ENCODE measurements around the gene ATMIN. TPM values are rescaled to one million over a fixed set of nuclear protein-coding genes. Genes with fewer than 3 reads are reported as not detected.

ATMIN gene
- total RNA-seq, 5 donors from 2014 or later (not counting 1 experiment from before 2014, with no cell fraction given), result 30.2 to 36.2 (median 31.8) TPM

DNA sequence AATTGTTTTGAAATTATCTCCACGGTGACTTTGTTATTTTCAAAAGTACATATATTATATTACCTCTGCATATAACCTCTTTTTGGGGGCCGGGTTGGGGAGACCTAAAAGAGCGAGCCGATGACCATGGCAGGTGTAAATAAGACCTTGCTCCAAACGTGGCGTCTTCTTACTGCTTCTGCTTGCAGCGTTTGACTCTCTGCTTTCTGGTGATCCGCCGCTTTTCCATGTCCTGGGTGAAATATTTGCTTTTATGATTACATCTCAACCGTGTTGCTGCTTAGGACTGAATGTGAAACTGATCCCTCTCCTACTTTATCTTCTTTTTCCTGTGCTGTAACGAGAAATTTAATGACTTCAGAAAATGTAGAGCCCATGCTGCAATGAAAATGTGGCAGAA is 18.1 kb downstream of the ATMIN start:
- no peaks in the 10 kb centered on the region for H3K27me3 ChIP-seq (replicated peaks in 1 of 2; ENCODE audit: control insufficient read depth in 2 of 2, extremely low read depth in 1 of 2, insufficient read depth in 2 of 2, low read length in 1 of 2)
- no peaks in the 10 kb centered on the region for H3K4me1 Mint-ChIP-seq
- no peaks in the 10 kb centered on the region for H3K36me3 ChIP-seq (ENCODE audit: control insufficient read depth in 2 of 2, extremely low read depth in 1 of 2, insufficient read depth in 1 of 2, low read length in 1 of 2)
- 90% methylated on average over 6 of the region's 11 CpGs for WGBS (ENCODE audit: insufficient coverage)
- H3K9me3 Mint-ChIP-seq, result peaks cover 12 to 18% (median 15%) of the 10 kb centered on the region in 3 donors
- no peaks in the 10 kb centered on the region for H3K4me1 ChIP-seq (ENCODE audit: control insufficient read depth in 1 of 2, extremely low read depth in 1 of 2, insufficient read depth in 2 of 2, low read length in 2 of 2)
- no peak overlapping the region for H3K4me3 ChIP-seq (ENCODE audit: control insufficient read depth in 1 of 2, extremely low read depth in 1 of 2, low read length in 1 of 2)
- ChIA-PET POLR2A (no interaction called here), CTCF (no interaction called here)
- ATAC-seq (replicated peaks in 1 of 4) (no peak), DNase-seq (no peak)
- H3K27ac Mint-ChIP-seq, result no peak overlapping the region
- peaks cover 0 to 3% of the 10 kb centered on the region in 2 donors for H3K27me3 Mint-ChIP-seq
- H3K36me3 Mint-ChIP-seq, result peaks cover 11% of the 10 kb centered on the region
- H3K27ac ChIP-seq (ENCODE audit: low read length), result no peak overlapping the region
- H3K9me3 ChIP-seq, result peaks cover 2% of the 10 kb centered on the region
- no peak overlapping the region for H3K4me3 Mint-ChIP-seq

DNA sequence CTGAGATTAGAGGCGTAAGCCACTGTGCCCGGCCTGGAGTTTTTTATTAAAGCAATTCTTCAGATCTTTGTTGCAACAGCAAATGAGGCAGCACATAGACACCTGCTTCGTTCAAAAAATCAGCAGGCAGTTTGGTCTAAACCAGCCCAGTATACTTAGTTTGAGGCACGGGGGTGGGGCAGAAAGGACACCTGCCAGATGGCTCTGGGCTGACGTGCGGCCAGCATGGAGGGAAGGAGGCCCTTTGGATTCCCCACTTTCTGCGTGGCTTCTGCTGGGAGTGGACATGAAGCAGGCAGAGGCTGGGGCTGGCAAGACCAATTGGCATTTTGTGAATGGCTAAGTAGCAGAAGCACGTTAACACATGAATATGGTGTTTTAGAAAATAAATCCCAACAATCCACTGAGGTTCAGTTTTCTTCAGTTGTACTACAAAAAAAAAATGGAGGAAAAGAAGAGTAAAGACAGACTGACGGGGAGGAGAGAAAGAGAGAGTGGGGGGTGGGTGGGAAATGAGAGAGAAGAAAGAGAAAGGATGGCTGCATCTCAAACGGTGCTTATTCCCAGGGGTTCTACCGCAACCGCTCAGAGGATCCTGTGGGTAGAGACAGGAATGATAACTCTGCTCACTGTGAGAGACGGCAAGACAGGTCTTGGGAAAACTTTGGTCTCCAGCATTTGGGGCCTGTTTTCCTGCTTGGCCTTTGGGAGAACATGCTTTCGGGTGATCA is 25.1 kb downstream of the ATMIN start:
- DNase-seq (no peak), ATAC-seq (replicated peaks in 1 of 4) (no peak)
- Mint-ChIP-seq H3K4me3 (no peak overlapping the region), H3K36me3 (no peaks in the 10 kb centered on the region), H3K27me3 (no peaks in the 10 kb centered on the region), H3K9me3 (no peaks in the 10 kb centered on the region), H3K4me1 (no peaks in the 10 kb centered on the region), H3K27ac (no peak overlapping the region)
- no peaks in the 10 kb centered on the region for H3K9me3 ChIP-seq
- no peak overlapping the region for H3K27ac ChIP-seq (ENCODE audit: low read length)
- H3K4me3 ChIP-seq (ENCODE audit: control insufficient read depth in 1 of 2, extremely low read depth in 1 of 2, low read length in 1 of 2), result no peak overlapping the region
- H3K4me1 ChIP-seq (ENCODE audit: control insufficient read depth in 1 of 2, extremely low read depth in 1 of 2, insufficient read depth in 2 of 2, low read length in 2 of 2), result no peaks in the 10 kb centered on the region
- ChIA-PET CTCF (no interaction called here), POLR2A (no interaction called here)
- no peaks in the 10 kb centered on the region for H3K27me3 ChIP-seq (replicated peaks in 1 of 2; ENCODE audit: control insufficient read depth in 2 of 2, extremely low read depth in 1 of 2, insufficient read depth in 2 of 2, low read length in 1 of 2)
- WGBS (ENCODE audit: insufficient coverage), result 88% methylated on average over 13 of the region's 14 CpGs
- H3K36me3 ChIP-seq (ENCODE audit: control insufficient read depth in 2 of 2, extremely low read depth in 1 of 2, insufficient read depth in 1 of 2, low read length in 1 of 2), result no peaks in the 10 kb centered on the region

DNA sequence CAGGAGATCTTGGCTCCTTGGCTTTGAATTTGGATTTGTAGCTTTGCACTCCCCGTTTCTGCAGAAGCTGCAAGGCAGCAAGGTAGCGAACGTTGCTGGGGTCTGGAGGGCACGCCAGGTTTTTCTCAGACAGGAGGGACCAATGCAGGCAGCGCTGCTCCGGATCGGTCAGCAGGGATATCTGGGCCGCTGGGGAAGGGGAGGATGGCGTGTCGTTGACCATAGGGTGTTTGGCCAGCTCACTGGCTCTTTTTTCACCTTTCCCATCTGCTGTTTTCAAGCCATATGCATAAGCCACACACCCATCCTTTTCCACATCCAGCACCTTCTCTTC is 25.6 kb downstream of the ATMIN start:
- CTCF ChIA-PET, result no interaction called here

GRCh38 chr16:81061871-81062608 is 26.4 kb downstream of the ATMIN start:
- Mint-ChIP-seq H3K4me1 (no peaks in the 10 kb centered on the region), H3K27ac (no peak overlapping the region), H3K27me3 (no peaks in the 10 kb centered on the region), H3K9me3 (no peaks in the 10 kb centered on the region), H3K4me3 (no peak overlapping the region), H3K36me3 (no peaks in the 10 kb centered on the region)
- ATAC-seq (replicated peaks in 1 of 4), result no peak
- WGBS (ENCODE audit: insufficient coverage), result 87% methylated on average over 7 of the region's 10 CpGs
- H3K4me3 ChIP-seq (ENCODE audit: control insufficient read depth in 1 of 2, extremely low read depth in 1 of 2, low read length in 1 of 2), result no peak overlapping the region
- no peaks in the 10 kb centered on the region for H3K4me1 ChIP-seq (ENCODE audit: control insufficient read depth in 1 of 2, extremely low read depth in 1 of 2, insufficient read depth in 2 of 2, low read length in 2 of 2)
- POLR2A ChIA-PET, result no interaction called here
- DNase-seq, result no peak
- no peak overlapping the region for H3K27ac ChIP-seq (ENCODE audit: low read length)
- CTCF ChIA-PET, result no interaction called here
- H3K9me3 ChIP-seq, result no peaks in the 10 kb centered on the region
- no peaks in the 10 kb centered on the region for H3K27me3 ChIP-seq (replicated peaks in 1 of 2; ENCODE audit: control insufficient read depth in 2 of 2, extremely low read depth in 1 of 2, insufficient read depth in 2 of 2, low read length in 1 of 2)
- no peaks in the 10 kb centered on the region for H3K36me3 ChIP-seq (ENCODE audit: control insufficient read depth in 2 of 2, extremely low read depth in 1 of 2, insufficient read depth in 1 of 2, low read length in 1 of 2)

More for the DNA sequence above, 25.6 kb downstream of the ATMIN start:
- no peaks in the 10 kb centered on the region for H3K27me3 ChIP-seq (replicated peaks in 1 of 2; ENCODE audit: control insufficient read depth in 2 of 2, extremely low read depth in 1 of 2, insufficient read depth in 2 of 2, low read length in 1 of 2)
- no peaks in the 10 kb centered on the region for H3K36me3 ChIP-seq (ENCODE audit: control insufficient read depth in 2 of 2, extremely low read depth in 1 of 2, insufficient read depth in 1 of 2, low read length in 1 of 2)
- POLR2A ChIA-PET, result no interaction called here
- no peaks in the 10 kb centered on the region for H3K4me1 ChIP-seq (ENCODE audit: control insufficient read depth in 1 of 2, extremely low read depth in 1 of 2, insufficient read depth in 2 of 2, low read length in 2 of 2)
- no peak overlapping the region for H3K27ac Mint-ChIP-seq
- no peaks in the 10 kb centered on the region for H3K9me3 ChIP-seq
- DNase-seq (no peak), ATAC-seq (replicated peaks in 1 of 4) (no peak)
- H3K4me1 Mint-ChIP-seq, result no peaks in the 10 kb centered on the region
- H3K27ac ChIP-seq (ENCODE audit: low read length), result no peak overlapping the region
- WGBS (ENCODE audit: insufficient coverage), result 89% methylated on average over 4 of the region's 10 CpGs
- no peak overlapping the region for H3K4me3 Mint-ChIP-seq
- H3K4me3 ChIP-seq (ENCODE audit: control insufficient read depth in 1 of 2, extremely low read depth in 1 of 2, low read length in 1 of 2), result no peak overlapping the region
- H3K9me3 Mint-ChIP-seq, result no peaks in the 10 kb centered on the region
- H3K36me3 Mint-ChIP-seq, result no peaks in the 10 kb centered on the region
- H3K27me3 Mint-ChIP-seq, result no peaks in the 10 kb centered on the region

- Mint-ChIP-seq H3K36me3 (no peaks in the 10 kb centered on the region), H3K27ac (no peak overlapping the region), H3K27me3 (peaks cover 0 to 1% of the 10 kb centered on the region in 2 donors), H3K4me1 (no peaks in the 10 kb centered on the region), H3K4me3 (no peak overlapping the region), H3K9me3 (no peaks in the 10 kb centered on the region)
- Histone ChIP-seq H3K4me1 (ENCODE audit: control insufficient read depth in 1 of 2, extremely low read depth in 1 of 2, insufficient read depth in 2 of 2, low read length in 2 of 2) (no peaks in the 10 kb centered on the region), H3K27ac (ENCODE audit: low read length) (no peak overlapping the region), H3K4me3 (ENCODE audit: control insufficient read depth in 1 of 2, extremely low read depth in 1 of 2, low read length in 1 of 2) (no peak overlapping the region), H3K27me3 (replicated peaks in 1 of 2; ENCODE audit: control insufficient read depth in 2 of 2, extremely low read depth in 1 of 2, insufficient read depth in 2 of 2, low read length in 1 of 2) (no peaks in the 10 kb centered on the region), H3K9me3 (no peaks in the 10 kb centered on the region), H3K36me3 (ENCODE audit: control insufficient read depth in 2 of 2, extremely low read depth in 1 of 2, insufficient read depth in 1 of 2, low read length in 1 of 2) (no peaks in the 10 kb centered on the region)
- ATAC-seq (replicated peaks in 1 of 4) (no peak), DNase-seq (peak in 1 of 35 experiments; percentile 14)
- WGBS (ENCODE audit: insufficient coverage), result no CpG with 5 or more reads among the region's 4 CpGs
- ChIA-PET CTCF (interaction anchor here in 1 of 2 donors (1.4 kb wide), 1 partner anchor 10 kb away, joined by 3 read pairs; the partner anchor contains the start of gene C16orf46), POLR2A (no interaction called here)
These were observed 31.0 kb downstream of the ATMIN start for GRCh38 chr16:81066681-81067080.

DNA sequence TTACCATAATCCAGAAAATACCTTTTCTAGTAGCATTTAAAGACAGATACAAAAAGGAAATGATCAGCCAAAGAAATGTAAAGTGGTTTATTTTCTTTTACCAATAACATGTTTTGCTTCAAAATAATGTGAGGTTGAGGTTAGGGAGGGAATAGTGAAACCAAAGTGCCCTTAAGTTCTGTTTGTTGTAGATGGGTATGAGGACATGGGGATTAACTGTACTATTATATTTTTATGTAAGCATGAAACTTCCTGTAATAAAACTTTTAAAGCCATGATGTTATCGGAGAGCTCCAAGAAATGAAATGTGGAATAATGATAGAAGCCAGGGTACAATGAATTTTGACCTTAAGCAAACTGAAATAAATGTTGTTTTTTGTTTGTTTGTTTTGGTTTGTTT is 31.5 kb downstream of the ATMIN start:
- Histone ChIP-seq H3K27me3 (replicated peaks in 1 of 2; ENCODE audit: control insufficient read depth in 2 of 2, extremely low read depth in 1 of 2, insufficient read depth in 2 of 2, low read length in 1 of 2) (no peaks in the 10 kb centered on the region), H3K36me3 (ENCODE audit: control insufficient read depth in 2 of 2, extremely low read depth in 1 of 2, insufficient read depth in 1 of 2, low read length in 1 of 2) (no peaks in the 10 kb centered on the region), H3K4me1 (ENCODE audit: control insufficient read depth in 1 of 2, extremely low read depth in 1 of 2, insufficient read depth in 2 of 2, low read length in 2 of 2) (no peaks in the 10 kb centered on the region), H3K27ac (ENCODE audit: low read length) (no peak overlapping the region), H3K4me3 (ENCODE audit: control insufficient read depth in 1 of 2, extremely low read depth in 1 of 2, low read length in 1 of 2) (no peak overlapping the region), H3K9me3 (no peaks in the 10 kb centered on the region)
- no peak for DNase-seq
- Mint-ChIP-seq H3K36me3 (no peaks in the 10 kb centered on the region), H3K4me1 (no peaks in the 10 kb centered on the region), H3K9me3 (no peaks in the 10 kb centered on the region), H3K4me3 (no peak overlapping the region), H3K27ac (no peak overlapping the region), H3K27me3 (peaks cover 0 to 1% of the 10 kb centered on the region in 2 donors)
- ChIA-PET CTCF (interaction anchor here in 1 of 2 donors (1.4 kb wide), 1 partner anchor 10 kb away, joined by 3 read pairs; the partner anchor contains the start of gene C16orf46), POLR2A (no interaction called here)
- no CpG with 5 or more reads among the region's 1 CpG for WGBS (ENCODE audit: insufficient coverage)
- ATAC-seq (replicated peaks in 1 of 4), result no peak
